ENCODE results near the gene BRS3.

DNA sequence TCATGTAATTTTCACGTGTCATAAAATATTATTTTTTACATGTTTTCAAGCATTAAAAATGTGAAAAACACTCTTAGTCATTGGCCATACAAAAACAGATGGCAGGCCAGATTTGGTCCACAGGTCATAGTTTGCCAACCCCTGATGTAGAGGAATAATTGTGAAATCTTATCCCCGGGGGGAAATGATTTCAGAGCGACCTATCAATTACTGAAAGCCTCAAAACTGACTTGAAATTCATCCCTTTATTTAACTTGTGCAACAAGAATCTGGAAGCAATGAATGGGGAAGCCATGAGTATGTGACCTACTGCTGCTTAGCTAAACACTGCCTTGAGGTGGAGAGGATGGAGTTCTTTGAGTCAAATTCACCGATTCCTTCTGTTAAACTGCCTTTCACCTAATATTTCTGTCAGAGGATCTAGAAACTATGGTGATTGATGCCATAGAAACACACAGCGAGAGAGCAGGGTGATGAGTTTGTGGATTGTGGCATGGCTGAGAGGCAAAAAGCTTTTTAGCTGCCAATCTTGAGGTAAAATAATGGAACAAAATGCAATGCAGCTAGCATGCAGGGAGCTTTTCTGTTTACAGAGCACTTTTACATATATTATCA lies 30.3 kb upstream of the BRS3 start:
- TF ChIP-seq CTCF (IDR thresholded peaks at IDR 0.05): no peak
- TF ChIP-seq SIN3A (IDR thresholded peaks at IDR 0.05; ENCODE audit: borderline replicate concordance, insufficient read depth, low read depth, low read length): no peak
- TF ChIP-seq POLR2AphosphoS5 (IDR thresholded peaks at IDR 0.05; ENCODE audit: low read depth, low read length): no peak
- no peak for TF ChIP-seq REST (IDR thresholded peaks at IDR 0.05; ENCODE audit: insufficient read depth in 1 of 2, low read depth in 2 of 2, low read length in 1 of 2)
- TF ChIP-seq TCF7L2 (IDR thresholded peaks at IDR 0.05; ENCODE audit: low read depth, low read length): no peak

All from Panc1 (cell line).